Thoracic aorta (tissue), 2 donors: ENCODE measurements around the gene NELL1. TPM values are rescaled to one million over a fixed set of nuclear protein-coding genes. Genes with fewer than 3 reads are reported as not detected.

Experiments
- ATAC-seq: fragments of 150-250 bp; one replicate; pipeline ENCODE4 v1.8.0; 2017; ENCODE audit warnings: low read depth; ENCODE audit not compliant: insufficient number of reproducible peaks, low FRiP score
- DNase-seq: peaks from one replicate; pipeline ENCODE4 v3.0.0-alpha.2; 2020; ENCODE audit warnings: low spot score
- H3K27ac ChIP-seq, 2 donors: fragments of 200-600 bp; sonication (generic); 1 replicate in 1 of 2; 2 replicates in 1 of 2; pipeline ENCODE4 v1.5.1; 2016; ENCODE audit warnings: mild to moderate bottlenecking in 2 of 2, moderate library complexity in 2 of 2
- H3K27me3 ChIP-seq: fragments of 200-600 bp; sonication (generic); replicated peaks from 2 replicates; pipeline ENCODE4 v1.6.0; 2016; ENCODE audit warnings: mild to moderate bottlenecking; ENCODE audit not compliant: insufficient read depth
- H3K36me3 ChIP-seq: fragments of 200-600 bp; sonication (generic); one replicate; pipeline ENCODE4 v1.5.1; 2016
- H3K4me1 ChIP-seq, 2 donors: fragments of 200-600 bp; sonication (generic); 1 replicate in 1 of 2; 2 replicates in 1 of 2; pipeline versions ENCODE4 v1.5.1 to v1.6.0; 2016; ENCODE audit warnings: low read depth in 2 of 2, mild to moderate bottlenecking in 1 of 2; ENCODE audit not compliant: control insufficient read depth in 1 of 2
- H3K4me3 ChIP-seq: fragments of 200-600 bp; sonication (generic); 2 replicates; pipeline ENCODE4 v1.5.1; 2016; ENCODE audit warnings: mild to moderate bottlenecking
- H3K9me3 ChIP-seq: fragments of 200-600 bp; sonication (generic); 2 replicates; pipeline ENCODE4 v1.5.1; 2016
- total RNA-seq, 2 donors: library from RNA; depleted of rRNA; stranded (reverse); fragments of >200 nt; gene quantifications; one replicate each; pipeline versions ENCODE4 v1.1.0 to v1.2.3, GENCODE V29; 2016
- TF ChIP-seq, protein P1 (sequence below): fragments of 200-600 bp; sonication (generic); IDR thresholded peaks from one replicate; pipeline ENCODE4 v1.5.1; 2019; ENCODE audit warnings: antibody characterized with exemption

NELL1 gene
- total RNA-seq, 2 donors from 2014 or later = 0.78 TPM; not detected in 1

DNA sequence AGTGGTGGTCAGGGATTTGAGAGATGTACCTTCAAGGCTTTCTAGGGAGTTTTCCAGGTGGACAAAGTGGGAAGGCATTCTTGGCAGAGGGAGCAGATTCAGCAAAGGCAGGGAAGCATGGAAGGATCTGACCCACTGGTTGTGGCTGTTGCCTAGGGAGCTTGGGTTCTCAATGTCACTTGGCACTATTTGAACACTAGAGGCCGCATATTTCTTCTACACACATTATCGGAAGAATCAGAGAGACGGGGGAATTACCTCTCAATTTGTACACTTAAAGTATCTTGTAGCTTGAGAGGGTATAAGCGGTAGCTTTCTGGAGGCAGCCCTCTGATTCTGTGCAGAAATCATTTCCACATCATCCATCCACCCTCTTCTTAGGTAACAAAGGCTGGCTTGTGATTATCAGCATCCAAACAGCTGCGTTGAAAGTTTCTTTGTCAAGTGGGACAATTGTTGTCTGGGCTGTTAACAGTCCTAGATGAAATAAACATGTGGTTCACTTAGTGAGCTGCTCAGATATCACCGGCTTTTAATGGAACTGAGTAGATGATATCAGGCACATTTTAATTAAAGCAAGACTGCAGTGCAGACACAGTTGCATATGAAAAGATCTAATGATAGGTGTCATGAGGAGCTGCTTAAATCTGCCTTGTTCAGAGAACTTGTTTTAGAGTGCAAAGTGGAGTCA is 2.6 kb downstream of the NELL1 start:
- TF ChIP-seq, protein P1, sequence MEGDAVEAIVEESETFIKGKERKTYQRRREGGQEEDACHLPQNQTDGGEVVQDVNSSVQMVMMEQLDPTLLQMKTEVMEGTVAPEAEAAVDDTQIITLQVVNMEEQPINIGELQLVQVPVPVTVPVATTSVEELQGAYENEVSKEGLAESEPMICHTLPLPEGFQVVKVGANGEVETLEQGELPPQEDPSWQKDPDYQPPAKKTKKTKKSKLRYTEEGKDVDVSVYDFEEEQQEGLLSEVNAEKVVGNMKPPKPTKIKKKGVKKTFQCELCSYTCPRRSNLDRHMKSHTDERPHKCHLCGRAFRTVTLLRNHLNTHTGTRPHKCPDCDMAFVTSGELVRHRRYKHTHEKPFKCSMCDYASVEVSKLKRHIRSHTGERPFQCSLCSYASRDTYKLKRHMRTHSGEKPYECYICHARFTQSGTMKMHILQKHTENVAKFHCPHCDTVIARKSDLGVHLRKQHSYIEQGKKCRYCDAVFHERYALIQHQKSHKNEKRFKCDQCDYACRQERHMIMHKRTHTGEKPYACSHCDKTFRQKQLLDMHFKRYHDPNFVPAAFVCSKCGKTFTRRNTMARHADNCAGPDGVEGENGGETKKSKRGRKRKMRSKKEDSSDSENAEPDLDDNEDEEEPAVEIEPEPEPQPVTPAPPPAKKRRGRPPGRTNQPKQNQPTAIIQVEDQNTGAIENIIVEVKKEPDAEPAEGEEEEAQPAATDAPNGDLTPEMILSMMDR = no peak
- H3K27ac ChIP-seq = no peak overlapping the region
- no peak overlapping the region for H3K4me3 ChIP-seq
- H3K36me3 ChIP-seq = no peaks in the 10 kb centered on the region
- no peaks in the 10 kb centered on the region for H3K9me3 ChIP-seq
- H3K4me1 ChIP-seq = peaks cover 0 to 12% of the 10 kb centered on the region in 2 donors
- no peak for ATAC-seq
- DNase-seq = no peak
- H3K27me3 ChIP-seq = no peaks in the 10 kb centered on the region

DNA sequence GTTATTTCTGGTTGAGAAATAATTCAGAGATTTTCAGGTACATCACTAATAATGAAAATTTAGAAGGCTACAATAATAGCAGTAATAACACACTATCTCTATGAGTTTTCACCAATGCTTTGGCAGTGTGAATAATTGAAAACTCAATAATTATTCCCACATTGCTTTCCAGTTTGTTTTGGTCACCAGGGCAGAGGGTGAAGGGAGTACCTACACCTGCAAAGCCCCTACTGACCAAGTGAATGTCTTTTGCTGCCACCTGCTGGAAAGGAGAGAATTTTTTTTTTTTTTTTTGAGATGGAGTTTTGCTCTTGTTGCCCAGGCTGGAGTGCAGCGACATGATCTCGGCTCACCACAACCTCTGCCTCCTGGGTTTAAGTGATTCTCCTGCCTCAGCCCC is 3.2 kb downstream of the NELL1 start:
- Histone ChIP-seq H3K9me3 (no peaks in the 10 kb centered on the region), H3K27me3 (no peaks in the 10 kb centered on the region), H3K4me1 (peaks cover 0 to 12% of the 10 kb centered on the region in 2 donors), H3K36me3 (no peaks in the 10 kb centered on the region), H3K27ac (no peak overlapping the region), H3K4me3 (no peak overlapping the region)
- TF ChIP-seq, protein P1 = no peak
- DNase-seq (no peak), ATAC-seq (no peak)

DNA sequence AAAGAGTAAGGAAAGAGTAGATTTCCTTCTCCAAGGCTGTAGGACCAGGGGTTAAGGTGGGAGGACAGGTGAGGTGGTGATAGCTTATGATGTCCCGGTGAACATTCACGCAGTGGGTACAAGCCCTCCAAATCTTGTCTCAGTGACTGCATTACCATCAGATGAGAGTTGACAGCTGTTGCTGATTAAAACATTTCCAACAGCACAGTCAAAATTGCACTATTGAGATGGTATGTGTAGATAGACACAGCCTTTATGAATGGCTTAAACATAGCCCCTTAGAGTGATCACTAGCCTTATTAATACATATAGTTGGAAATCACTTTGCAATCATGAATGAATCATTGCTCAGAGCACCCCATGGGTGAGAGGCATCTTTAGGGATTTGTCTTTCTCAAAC is 7.3 kb downstream of the NELL1 start:
- no peaks in the 10 kb centered on the region for H3K4me1 ChIP-seq
- no peak overlapping the region for H3K27ac ChIP-seq
- no peaks in the 10 kb centered on the region for H3K27me3 ChIP-seq
- TF ChIP-seq, protein P1 = no peak
- ATAC-seq (no peak), DNase-seq (no peak)
- H3K4me3 ChIP-seq = no peak overlapping the region
- H3K36me3 ChIP-seq = no peaks in the 10 kb centered on the region
- no peaks in the 10 kb centered on the region for H3K9me3 ChIP-seq

DNA sequence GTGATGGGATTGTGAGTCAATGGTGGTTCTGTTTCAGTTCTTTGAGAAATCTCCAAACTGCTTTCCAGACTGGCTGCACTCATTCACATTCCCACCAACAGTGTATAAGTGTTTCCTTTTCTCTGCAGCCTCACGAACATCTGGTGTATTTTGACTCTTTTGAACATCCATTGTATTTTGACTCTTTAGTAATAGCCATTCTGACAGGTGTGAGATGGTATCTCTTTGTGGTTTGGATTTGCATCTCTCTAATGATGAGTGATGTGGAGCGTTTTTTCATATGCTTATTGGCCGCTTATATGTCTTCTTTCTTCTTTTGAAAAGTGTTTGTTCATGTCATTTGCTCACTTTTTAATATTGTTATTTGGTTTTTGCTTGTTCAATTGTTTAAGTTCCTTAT is 19.4 kb downstream of the NELL1 start:
- TF ChIP-seq, protein P1 = no peak
- H3K36me3 ChIP-seq = no peaks in the 10 kb centered on the region
- H3K9me3 ChIP-seq = no peaks in the 10 kb centered on the region
- DNase-seq (no peak), ATAC-seq (no peak)
- no peaks in the 10 kb centered on the region for H3K4me1 ChIP-seq
- no peak overlapping the region for H3K4me3 ChIP-seq
- no peak overlapping the region for H3K27ac ChIP-seq
- H3K27me3 ChIP-seq = no peaks in the 10 kb centered on the region

DNA sequence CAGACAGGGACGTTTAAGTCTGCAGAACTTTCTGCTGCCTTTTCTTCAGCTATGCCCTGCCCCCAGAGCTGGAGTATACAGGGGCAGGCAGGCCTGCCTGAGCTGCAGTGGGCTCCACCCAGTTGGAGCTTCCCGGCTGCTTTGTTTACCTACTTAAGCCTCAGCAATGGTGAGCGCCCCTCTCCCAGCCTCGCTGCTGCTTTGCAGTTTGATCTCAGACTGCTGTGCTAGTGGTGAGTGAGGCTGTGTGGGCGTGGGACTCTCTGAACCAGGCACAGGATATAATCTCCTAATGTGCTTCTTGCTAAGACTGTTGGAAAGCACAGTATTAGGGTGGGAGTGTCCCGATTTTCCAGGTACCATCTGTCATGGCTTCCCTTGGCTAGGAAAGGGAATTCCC is 38.5 kb downstream of the NELL1 start:
- no peak for ATAC-seq
- Histone ChIP-seq H3K4me3 (no peak overlapping the region), H3K4me1 (no peaks in the 10 kb centered on the region), H3K36me3 (no peaks in the 10 kb centered on the region), H3K27ac (no peak overlapping the region), H3K27me3 (no peaks in the 10 kb centered on the region), H3K9me3 (no peaks in the 10 kb centered on the region)
- TF ChIP-seq, protein P1 = no peak
- no peak for DNase-seq
